Prostate gland (tissue), 2 donors: Measurements from ENCODE around the gene CFDP1. TPM values are rescaled to one million over a fixed set of nuclear protein-coding genes. Genes with fewer than 3 reads are reported as not detected.

Source experiments
- DNase-seq: peaks from one replicate; pipeline ENCODE4 v3.0.0-alpha.2; 2019; ENCODE audit warnings: low spot score
- H3K27ac ChIP-seq, 2 donors: fragments of 200-600 bp; sonication (generic); 2 replicates each; pipeline ENCODE4 v1.5.1; 2017 to 2019
- H3K27me3 ChIP-seq: fragments of 200-600 bp; sonication (generic); replicated peaks from 2 replicates; pipeline ENCODE4 v1.5.1; 2019; ENCODE audit not compliant: insufficient read depth
- H3K36me3 ChIP-seq, 2 donors: fragments of 200-600 bp; sonication (generic); 1 replicate in 1 of 2; 2 replicates in 1 of 2; pipeline versions ENCODE4 v1.5.1 to v1.8.1; 2017 to 2019
- H3K4me1 ChIP-seq: fragments of 200-600 bp; sonication (generic); replicated peaks from 2 replicates; pipeline ENCODE4 v1.5.1; 2019
- H3K4me3 ChIP-seq, 2 donors: fragments of 200-600 bp; sonication (generic); 2 replicates each; pipeline ENCODE4 v1.5.1; 2017 to 2019
- H3K9me3 ChIP-seq: fragments of 200-600 bp; sonication (generic); 2 replicates; pipeline ENCODE4 v1.5.1; 2017
- POLR2A ChIP-seq: fragments of 450-650 bp; IDR thresholded peaks from one replicate; pipeline ENCODE4 v1.6.1; 2016; ENCODE audit warnings: antibody characterized with exemption, mild to moderate bottlenecking
- POLR2AphosphoS5 ChIP-seq: sonication (generic); formaldehyde crosslinking; IDR thresholded peaks from one replicate; pipeline ENCODE4 v1.6.1; 2017; ENCODE audit warnings: antibody characterized with exemption
- WGBS: methylation state at CpG from one replicate; pipeline ENCODE4 v1.1.5; 2018; 5-methylcytosine and 5-hydroxymethylcytosine counted together
- intact Hi-C: fragments of 100-400 bp; cut with DNase I; formaldehyde crosslinking; loops from one replicate; pipeline ENCODE4 v1.14.2; 2022
- total RNA-seq, 2 donors: library from RNA; depleted of rRNA; stranded (reverse); fragments of >200 nt; gene quantifications; one replicate each; pipeline ENCODE4 v1.1.0, GENCODE V29; 2016
- TF ChIP-seq, protein P1 (sequence below), 4 experiments: fragments of 200-600 bp in 2 of 4; fragments of 450-650 bp in 2 of 4; sonication (generic) in 2 of 4; IDR thresholded peaks; 1 replicate in 3 of 4; 2 replicates in 1 of 4; pipeline ENCODE4 v1.5.1; 2016 to 2019; ENCODE audit warnings: antibody characterized with exemption in 4 of 4, mild to moderate bottlenecking in 2 of 4, moderate library complexity in 2 of 4

CFDP1 gene
- total RNA-seq, 2 donors from 2014 or later, result 67.9 to 101 TPM

DNA sequence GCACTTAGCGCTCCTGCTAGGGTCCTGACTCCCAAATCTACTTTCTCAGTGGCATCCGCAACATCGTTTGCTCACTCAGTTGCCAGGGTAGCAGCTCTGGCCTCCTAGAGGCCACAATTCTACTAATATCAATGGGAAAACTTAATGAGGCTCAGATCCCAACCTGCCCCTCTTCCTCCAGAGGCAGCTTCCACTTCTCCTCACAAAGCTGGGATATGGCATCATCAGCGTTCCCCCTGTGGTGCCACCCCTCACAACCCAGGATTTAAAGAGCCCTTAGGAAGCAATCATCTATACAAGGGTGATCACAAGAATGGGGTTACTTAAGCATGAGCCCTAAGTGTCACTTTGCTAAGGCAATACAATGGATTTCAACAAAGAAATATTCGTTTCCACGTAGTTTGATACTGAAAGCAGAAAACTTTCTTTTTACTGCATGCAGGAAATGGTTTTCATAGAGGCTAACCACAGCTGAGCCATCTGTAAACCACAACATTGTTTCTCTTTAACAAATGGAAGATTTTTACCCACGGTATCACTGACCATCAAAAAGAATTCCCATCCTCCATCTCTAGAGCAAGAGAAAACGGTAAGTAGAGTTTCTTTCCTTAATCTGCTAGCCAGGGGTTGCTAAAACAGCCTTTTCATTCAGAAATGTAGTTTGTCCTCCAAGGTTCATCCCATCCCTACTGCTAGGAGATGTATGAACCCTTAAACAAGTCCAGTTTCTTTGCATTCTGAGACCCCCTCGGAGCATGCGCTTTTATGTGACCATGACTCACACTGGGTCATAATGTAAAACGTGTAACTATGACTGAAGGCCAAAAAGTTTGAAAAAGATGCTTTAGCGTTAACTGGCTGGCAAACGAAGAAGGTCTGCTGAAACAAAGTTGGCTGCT, 113.5 kb downstream of the CFDP1 start:
- 60% methylated on average over 13 of the region's 13 CpGs for WGBS

DNA sequence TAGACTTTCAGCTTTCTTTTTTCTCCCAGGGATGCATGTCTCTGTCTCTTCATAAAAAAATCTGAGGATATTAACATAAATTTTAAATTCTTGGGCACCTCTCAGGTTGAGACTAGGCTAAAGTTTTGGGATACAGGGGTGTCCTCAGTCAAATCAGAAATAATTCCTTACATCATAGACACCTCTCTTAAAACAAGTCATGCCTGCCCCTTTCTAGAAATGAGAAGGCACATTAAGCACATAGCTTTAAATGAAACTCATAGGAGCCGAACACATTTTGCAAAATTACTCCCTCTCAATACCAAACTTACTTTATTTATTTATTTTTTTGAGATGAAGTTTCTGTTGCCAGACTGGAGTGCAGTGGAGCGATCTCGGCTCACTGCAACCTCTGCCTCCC, 114.6 kb downstream of the CFDP1 start:
- no peaks in the 10 kb centered on the region for H3K9me3 ChIP-seq
- H3K27me3 ChIP-seq, result no peaks in the 10 kb centered on the region
- no peak for DNase-seq
- no peaks in the 10 kb centered on the region for H3K36me3 ChIP-seq
- TF ChIP-seq POLR2A, result no peak
- TF ChIP-seq, protein P1, sequence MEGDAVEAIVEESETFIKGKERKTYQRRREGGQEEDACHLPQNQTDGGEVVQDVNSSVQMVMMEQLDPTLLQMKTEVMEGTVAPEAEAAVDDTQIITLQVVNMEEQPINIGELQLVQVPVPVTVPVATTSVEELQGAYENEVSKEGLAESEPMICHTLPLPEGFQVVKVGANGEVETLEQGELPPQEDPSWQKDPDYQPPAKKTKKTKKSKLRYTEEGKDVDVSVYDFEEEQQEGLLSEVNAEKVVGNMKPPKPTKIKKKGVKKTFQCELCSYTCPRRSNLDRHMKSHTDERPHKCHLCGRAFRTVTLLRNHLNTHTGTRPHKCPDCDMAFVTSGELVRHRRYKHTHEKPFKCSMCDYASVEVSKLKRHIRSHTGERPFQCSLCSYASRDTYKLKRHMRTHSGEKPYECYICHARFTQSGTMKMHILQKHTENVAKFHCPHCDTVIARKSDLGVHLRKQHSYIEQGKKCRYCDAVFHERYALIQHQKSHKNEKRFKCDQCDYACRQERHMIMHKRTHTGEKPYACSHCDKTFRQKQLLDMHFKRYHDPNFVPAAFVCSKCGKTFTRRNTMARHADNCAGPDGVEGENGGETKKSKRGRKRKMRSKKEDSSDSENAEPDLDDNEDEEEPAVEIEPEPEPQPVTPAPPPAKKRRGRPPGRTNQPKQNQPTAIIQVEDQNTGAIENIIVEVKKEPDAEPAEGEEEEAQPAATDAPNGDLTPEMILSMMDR (IDR thresholded peaks at IDR 0.05), result no peak
- TF ChIP-seq POLR2AphosphoS5, result no peak
- H3K27ac ChIP-seq, result peak overlapping the region in 1 of 2 donors; percentile 27
- peaks cover 3% of the 10 kb centered on the region for H3K4me1 ChIP-seq
- H3K4me3 ChIP-seq, result no peak overlapping the region
- intact Hi-C loops, result no loop called here
- WGBS, result 99% methylated on average over 3 of the region's 3 CpGs

More for the DNA sequence above, 113.5 kb downstream of the CFDP1 start:
- intact Hi-C loops, result no loop called here
- H3K4me3 ChIP-seq, result no peak overlapping the region
- peaks cover 3% of the 10 kb centered on the region for H3K4me1 ChIP-seq
- H3K27ac ChIP-seq, result no peak overlapping the region
- H3K36me3 ChIP-seq, result no peaks in the 10 kb centered on the region
- no peaks in the 10 kb centered on the region for H3K9me3 ChIP-seq
- DNase-seq, result no peak
- H3K27me3 ChIP-seq, result no peaks in the 10 kb centered on the region
- TF ChIP-seq, protein P1 (IDR thresholded peaks at IDR 0.05), result no peak
- TF ChIP-seq POLR2A (no peak), POLR2AphosphoS5 (no peak)

DNA sequence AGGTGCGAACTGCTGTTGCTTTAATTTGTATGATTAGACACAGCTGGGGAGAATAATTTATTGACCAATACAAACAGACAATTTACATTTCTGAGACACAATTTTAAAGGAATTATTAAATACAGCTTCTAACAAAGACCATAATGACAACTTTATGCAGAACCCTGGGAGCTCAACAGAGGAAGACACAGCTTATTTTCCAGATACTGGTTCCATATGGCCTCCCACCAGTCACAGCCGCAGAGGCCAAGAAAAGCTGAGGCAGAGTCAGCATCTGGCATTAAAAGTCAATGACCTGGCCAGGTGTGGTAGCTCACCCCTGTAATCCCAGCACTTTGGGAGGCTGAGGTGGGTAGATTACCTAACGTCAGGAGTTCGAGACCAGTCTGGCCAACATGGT, 115.8 kb downstream of the CFDP1 start:
- peaks cover 3% of the 10 kb centered on the region for H3K4me1 ChIP-seq
- 95% methylated on average over 4 of the region's 4 CpGs for WGBS
- DNase-seq, result no peak
- H3K9me3 ChIP-seq, result no peaks in the 10 kb centered on the region
- H3K4me3 ChIP-seq, result no peak overlapping the region
- no peaks in the 10 kb centered on the region for H3K36me3 ChIP-seq
- no peaks in the 10 kb centered on the region for H3K27me3 ChIP-seq
- intact Hi-C loops, result no loop called here
- peak overlapping the region; percentile 60 to 72 for H3K27ac ChIP-seq
- TF ChIP-seq POLR2AphosphoS5 (no peak), POLR2A (no peak)
- TF ChIP-seq, protein P1 (IDR thresholded peaks at IDR 0.05), result no peak

DNA sequence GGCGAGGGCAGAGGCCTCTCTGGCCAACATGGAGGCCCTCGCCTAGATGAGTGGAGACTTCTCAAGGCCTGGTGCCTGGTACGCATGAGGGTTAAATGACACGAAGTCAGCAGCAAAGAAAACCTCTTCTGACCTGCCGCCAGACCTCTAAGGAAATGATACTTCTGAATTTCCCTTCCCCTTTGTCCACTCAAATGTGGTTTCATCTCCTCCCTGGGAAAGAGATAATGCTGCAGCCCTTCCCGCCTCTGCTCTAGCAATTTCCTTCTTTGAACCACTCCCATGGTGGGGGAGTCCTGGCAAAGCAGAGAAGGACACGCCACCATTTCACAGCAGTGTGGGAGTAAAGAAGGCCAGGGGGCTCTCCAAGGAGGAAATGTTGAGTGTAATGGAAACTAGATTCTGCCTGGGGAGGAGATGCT, 116.2 kb downstream of the CFDP1 start:
- peak overlapping the region in 1 of 2 donors; percentile 60 for H3K27ac ChIP-seq
- TF ChIP-seq, protein P1 (IDR thresholded peaks at IDR 0.05), result no peak
- no peak for TF ChIP-seq POLR2AphosphoS5
- no peak for TF ChIP-seq POLR2A
- intact Hi-C loops, result no loop called here
- WGBS, result 82% methylated on average over 7 of the region's 7 CpGs
- no peaks in the 10 kb centered on the region for H3K9me3 ChIP-seq
- no peaks in the 10 kb centered on the region for H3K27me3 ChIP-seq
- no peak overlapping the region for H3K4me3 ChIP-seq
- H3K4me1 ChIP-seq, result peaks cover 3% of the 10 kb centered on the region
- DNase-seq, result no peak
- H3K36me3 ChIP-seq, result no peaks in the 10 kb centered on the region
